OCI-LY7 (cell line): ENCODE results near the gene HERC3. TPM values are rescaled to one million over a fixed set of nuclear protein-coding genes. Genes with fewer than 3 reads are reported as not detected.

Experiments
- BruUV-seq: library from RNA; stranded (reverse); fragments of 400-500 nt; replicated peaks from 2 replicates; lab custom pipeline; 2021; lab: Mats Ljungman, UMichigan
- CTCF ChIA-PET: fragments of 300-600 bp; sonication (Branson Sonifier 250); formaldehyde crosslinking; loops from one replicate; lab custom pipeline; 2022; ENCODE audit warnings: antibody characterized with exemption; ENCODE audit not compliant: unreplicated experiment; lab: Charles Lee
- POLR2A ChIA-PET: fragments of 300-600 bp; sonication (Branson Sonifier 250); formaldehyde crosslinking; loops from one replicate; lab custom pipeline; 2022; ENCODE audit warnings: antibody characterized with exemption; lab: Charles Lee
- DNase-seq: peaks from one replicate; pipeline ENCODE4 v3.0.0-alpha.2; 2015; ENCODE audit warnings: low spot score
- H2AFZ ChIP-seq: fragments of 200-600 bp; sonication (generic), shearing (Covaris generic); 2 replicates; pipeline ENCODE4 v1.6.1; 2014; ENCODE audit warnings: mild to moderate bottlenecking, antibody characterized with exemption, low read length, moderate library complexity
- H3K27ac ChIP-seq: fragments of 200-600 bp; sonication (generic); 2 replicates; pipeline ENCODE4 v1.5.1; 2014; ENCODE audit warnings: mixed run types, low read depth, mild to moderate bottlenecking, moderate library complexity, low read length, inconsistent platforms; ENCODE audit not compliant: poor library complexity, severe bottlenecking
- H3K36me3 ChIP-seq: fragments of 200-600 bp; sonication (generic); 2 replicates; pipeline ENCODE4 v1.6.1; 2014; ENCODE audit warnings: mild to moderate bottlenecking, antibody characterized with exemption, low read length, moderate library complexity, mixed read lengths; ENCODE audit not compliant: insufficient read depth
- H3K4me1 ChIP-seq: fragments of 200-600 bp; sonication (generic); 2 replicates; pipeline ENCODE4 v1.5.1; 2014; ENCODE audit warnings: mild to moderate bottlenecking, low read length; ENCODE audit not compliant: insufficient read depth, poor library complexity, severe bottlenecking
- H3K4me2 ChIP-seq: fragments of 200-600 bp; sonication (generic); 2 replicates; pipeline ENCODE4 v1.6.1; 2014; ENCODE audit warnings: mild to moderate bottlenecking, low read length
- H3K4me3 ChIP-seq: fragments of 200-600 bp; sonication (generic); 2 replicates; pipeline ENCODE4 v1.5.1; 2014; ENCODE audit warnings: mild to moderate bottlenecking, low read depth, low read length; ENCODE audit not compliant: poor library complexity, severe bottlenecking
- H3K79me2 ChIP-seq: fragments of 200-600 bp; sonication (generic); 2 replicates; pipeline ENCODE4 v1.6.1; 2016; ENCODE audit warnings: low read depth, mild to moderate bottlenecking, low read length, moderate library complexity, mixed read lengths; ENCODE audit not compliant: insufficient read depth
- H3K9me2 ChIP-seq: fragments of 200-600 bp; sonication (generic); 2 replicates; pipeline ENCODE4 v1.6.1; 2016; ENCODE audit warnings: mild to moderate bottlenecking, low read length, mixed read lengths; ENCODE audit not compliant: insufficient read depth
- H3K9me3 ChIP-seq: fragments of 200-600 bp; sonication (generic); 2 replicates; pipeline ENCODE4 v1.6.1; 2014; ENCODE audit warnings: mild to moderate bottlenecking, mixed run types, low read length, mixed read lengths
- H4K20me1 ChIP-seq: fragments of 200-600 bp; sonication (generic); 2 replicates; pipeline ENCODE4 v1.6.1; 2014; ENCODE audit warnings: mild to moderate bottlenecking, antibody characterized with exemption, low read length, moderate library complexity, mixed read lengths; ENCODE audit not compliant: insufficient read depth
- CTCF ChIP-seq: fragments of 200-600 bp; sonication (generic); conservative IDR thresholded peaks from 2 replicates; pipeline ENCODE4 v1.5.1; 2014; ENCODE audit warnings: mild to moderate bottlenecking, antibody characterized with exemption, low read length, moderate library complexity, mixed read lengths
- EZH2phosphoT487 ChIP-seq: fragments of 200-600 bp; sonication (generic); IDR thresholded peaks from 2 replicates; pipeline ENCODE4 v1.6.1; 2018; ENCODE audit warnings: low read depth, borderline replicate concordance, mild to moderate bottlenecking, mixed run types, antibody characterized with exemption, low read length, moderate library complexity, mixed read lengths
- intact Hi-C: fragments of 100-400 bp; cut with micrococcal nuclease; formaldehyde crosslinking; loops from one replicate; pipeline ENCODE4 v1.10.0; 2022; ENCODE audit not compliant: unreplicated experiment
- small RNA-seq: library from RNA; depleted of rRNA; stranded (forward); fragments of <200 nt; gene quantifications from one replicate; pipeline ENCODE3, GENCODE V24; 2014
- total RNA-seq, 2 experiments: library from RNA; depleted of rRNA in 1 of 2; stranded (reverse); fragments of >200 nt in 1 of 2; shearing (Covaris generic) in 1 of 2; gene quantifications; 2 replicates each; pipeline ENCODE4 v1.2.3, GENCODE V29; 2014 to 2022

Gene HERC3
- total RNA-seq, 2 experiments from 2014 or later = 9.2 to 22.9 TPM

GRCh38 chr4:88757776-88758175 lies 165.5 kb downstream of the HERC3 start:
- CTCF ChIA-PET = no interaction called here
- Histone ChIP-seq H3K4me1 (no peaks in the 10 kb centered on the region), H3K79me2 (no peaks in the 10 kb centered on the region), H3K9me3 (no peaks in the 10 kb centered on the region), H3K27ac (no peak overlapping the region), H4K20me1 (no peaks in the 10 kb centered on the region), H2AFZ (no peak overlapping the region), H3K4me2 (no peak overlapping the region), H3K36me3 (no peaks in the 10 kb centered on the region), H3K4me3 (no peak overlapping the region), H3K9me2 (no peaks in the 10 kb centered on the region)
- no peak for DNase-seq
- no peak for TF ChIP-seq EZH2phosphoT487
- no peak for TF ChIP-seq CTCF
- intact Hi-C loops = no loop called here
- BruUV-seq = no TSS peak
- POLR2A ChIA-PET = interaction anchor here (1.1 kb wide), 1 partner anchor 15 kb away, joined by 3 read pairs; no protein-coding TSS in a partner anchor

Small RNA genes lying within 50 kb of the gene (small RNA-seq; reads per million reads assigned to genes)
- gene RF02115 (not detected), gene RNU6-33P (0.16 reads per million)

Other genes starting within 250 kb of the HERC3 start
- gene HERC6, start 213.6 kb upstream of the HERC3 start, total RNA-seq (2014; rRNA removed; shearing (Covaris generic)) = 0.09 and 0.28 TPM in 2 replicates
- gene HERC6, start 213.6 kb upstream of the HERC3 start, total RNA-seq (2022) = 0.18 and 0.51 TPM in 2 replicates
- 0.18 TPM in 1 of 2 replicates, not detected in the other for gene HERC5, start 135.4 kb upstream of the HERC3 start, total RNA-seq (2014; rRNA removed; shearing (Covaris generic))
- not detected in 2 replicates for gene HERC5, start 135.4 kb upstream of the HERC3 start, total RNA-seq (2022)
- gene PYURF, start 68.7 kb upstream of the HERC3 start, total RNA-seq (2014; rRNA removed; shearing (Covaris generic)) = 22.9 and 25.0 TPM in 2 replicates
- gene PYURF, start 68.7 kb upstream of the HERC3 start, total RNA-seq (2022) = 26.1 and 27.4 TPM in 2 replicates
- 0.57 and 1.1 TPM in 2 replicates for gene NAP1L5, start 105.3 kb downstream of the HERC3 start, total RNA-seq (2014; rRNA removed; shearing (Covaris generic))
- 0.29 and 0.37 TPM in 2 replicates for gene NAP1L5, start 105.3 kb downstream of the HERC3 start, total RNA-seq (2022)